Upper lobe of left lung (tissue), 4 donors: Measurements from ENCODE around the gene RBBP8NL.

ENCODE experiments used
- CTCF ChIP-seq, 6 experiments: fragments of 450-650 bp in 4 of 6; fragments of 200-600 bp in 2 of 6; sonication (generic) in 2 of 6; IDR thresholded peaks; one replicate each; pipeline ENCODE4 v1.5.1; 2016 to 2019; ENCODE audit warnings: antibody characterized with exemption in 6 of 6
- EP300 ChIP-seq, 4 donors: sonication (generic); formaldehyde crosslinking; IDR thresholded peaks; one replicate each; pipeline ENCODE4 v1.5.1; 2017; ENCODE audit warnings: antibody characterized with exemption in 4 of 4, control low read depth in 2 of 4
- POLR2A ChIP-seq, 4 donors: fragments of 450-650 bp; IDR thresholded peaks; one replicate each; pipeline ENCODE4 v1.5.1; 2016 to 2017; ENCODE audit warnings: antibody characterized with exemption in 4 of 4, mild to moderate bottlenecking in 2 of 4

DNA sequence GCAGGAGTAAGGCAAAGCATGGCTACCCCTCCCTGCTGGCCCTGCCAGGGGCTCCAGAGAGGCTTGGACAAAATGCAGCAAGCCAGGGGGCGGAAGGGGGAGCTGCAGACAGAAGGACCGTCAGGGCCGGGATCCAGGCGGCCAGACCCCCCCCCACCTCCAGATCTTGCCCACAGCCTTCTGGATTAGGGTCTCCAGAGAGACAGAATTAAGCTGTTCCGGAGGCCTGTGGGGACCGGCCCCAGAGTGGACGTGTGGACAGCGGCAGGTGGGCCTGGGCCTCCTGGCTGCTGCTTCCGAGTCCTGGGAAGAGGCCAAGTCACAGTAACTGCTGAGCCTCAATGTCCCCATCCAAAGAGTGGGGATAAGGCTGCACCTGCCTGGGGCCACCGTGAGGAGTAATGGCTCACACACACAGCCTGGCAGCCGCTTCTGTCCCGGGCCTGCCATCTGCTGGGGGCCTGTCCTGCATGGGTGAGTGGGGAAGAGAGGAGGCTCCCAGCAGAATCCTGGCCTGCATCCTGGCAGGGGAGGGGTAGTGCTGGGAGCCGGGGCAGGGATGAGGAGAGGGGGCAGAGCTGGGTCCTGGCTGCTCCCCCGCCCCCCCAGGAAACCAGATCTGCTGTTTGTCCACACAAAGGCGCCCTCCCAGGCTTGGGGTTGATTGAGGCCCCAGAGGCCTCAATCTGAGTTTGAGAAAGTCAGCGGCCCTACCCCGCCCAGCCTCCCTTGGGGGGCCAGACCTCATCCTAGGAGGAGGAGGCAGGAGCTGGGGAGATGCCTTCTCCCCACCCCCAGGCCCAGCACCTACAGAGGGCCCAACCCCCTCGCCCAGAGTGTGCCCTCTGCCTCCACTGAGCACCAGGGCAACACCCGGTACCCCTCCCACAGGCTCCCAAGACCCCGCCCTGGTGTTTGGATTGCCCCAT, 64.1 kb downstream of the RBBP8NL start:
- TF ChIP-seq CTCF (IDR thresholded peaks at IDR 0.05) (peak in 1 of 6 experiments; percentile 5), POLR2A (IDR thresholded peaks at IDR 0.05) (no peak), EP300 (IDR thresholded peaks at IDR 0.05) (no peak)
